HG03565 (cell line): ENCODE results near the gene QRICH2.
"Not testable (repeated sequence)": the region's sequence is repeated elsewhere in the genome, so short reads cannot be mapped to it uniquely, and the experiment has no call there.

Experiments
- ATAC-seq: cut with Tn5 transposase; IDR thresholded peaks from one replicate; pipeline ENCODE4 v1.9.1; 2021; ENCODE audit warnings: mild to moderate bottlenecking, moderate library complexity; ENCODE audit not compliant: unreplicated experiment

Gene QRICH2

GRCh38 chr17:76252040-76252954 is 55.8 kb downstream of the QRICH2 start:
- ATAC-seq, result peak; percentile 49

GRCh38 chr17:76251478-76252039 is 56.5 kb downstream of the QRICH2 start:
- ATAC-seq, result no peak

- no peak for ATAC-seq
Measured at GRCh38 chr17:76250141-76250540, 57.9 kb downstream of the QRICH2 start.

- ATAC-seq, result no peak
Measured at GRCh38 chr17:76248013-76248782, 59.9 kb downstream of the QRICH2 start.

- no peak for ATAC-seq
Measured at GRCh38 chr17:76247304-76247703, 60.8 kb downstream of the QRICH2 start.

GRCh38 chr17:76246080-76247066 is 61.7 kb downstream of the QRICH2 start:
- ATAC-seq, result peak; percentile 91

- ATAC-seq, result not testable (repeated sequence)
Measured at GRCh38 chr17:76244721-76245120, 63.4 kb downstream of the QRICH2 start.

GRCh38 chr17:76243826-76244679 is 64.0 kb downstream of the QRICH2 start:
- ATAC-seq, result no peak

- ATAC-seq, result no peak
Measured at GRCh38 chr17:76241691-76242255, 66.3 kb downstream of the QRICH2 start.

GRCh38 chr17:76241204-76241538 is 66.9 kb downstream of the QRICH2 start:
- no peak for ATAC-seq

- peak; percentile 54 for ATAC-seq
Measured at GRCh38 chr17:76240461-76241203, 67.4 kb downstream of the QRICH2 start, which contains the start of gene RNF157. Gene RNF157 (minus strand): TSS chr17:76240493. CDS start chr17:76240240, 253 bp downstream.

GRCh38 chr17:76239538-76240274 is 68.4 kb downstream of the QRICH2 start:
- no peak for ATAC-seq

GRCh38 chr17:76238847-76239537 is 69.1 kb downstream of the QRICH2 start:
- ATAC-seq, result no peak

GRCh38 chr17:76237859-76238313 is 70.2 kb downstream of the QRICH2 start:
- ATAC-seq, result no peak

- ATAC-seq, result no peak
Measured at GRCh38 chr17:76236603-76237002, 71.5 kb downstream of the QRICH2 start.

- no peak for ATAC-seq
Measured at GRCh38 chr17:76235883-76236282, 72.2 kb downstream of the QRICH2 start.

GRCh38 chr17:76234354-76234679 is 73.8 kb downstream of the QRICH2 start:
- ATAC-seq, result no peak
